Activated naive CD4-positive, alpha-beta T cell treated with anti-CD3 and anti-CD28 coated beads for 36 hours (primary cell): ENCODE data around the gene SIX2. TPM values are rescaled to one million over a fixed set of nuclear protein-coding genes. Genes with fewer than 3 reads are reported as not detected.

Source experiments
- CTCF ChIA-PET: fragments of 350-600 bp; sonication (Branson Sonifier 250); formaldehyde crosslinking; loops from one replicate; lab custom pipeline; 2021; ENCODE audit warnings: antibody characterized with exemption; lab: Charles Lee
- DNase-seq: peaks from one replicate; pipeline ENCODE4 v3.0.0-alpha.2; 2020
- H3K27ac Mint-ChIP-seq: one replicate; pipeline ENCODE4 v1.8.0; 2021; ENCODE audit warnings: mild to moderate bottlenecking, mixed read lengths
- H3K27me3 Mint-ChIP-seq: one replicate; pipeline ENCODE4 v1.8.0; 2021; ENCODE audit warnings: low read depth, mixed read lengths
- H3K36me3 Mint-ChIP-seq: one replicate; pipeline ENCODE4 v1.8.0; 2021; ENCODE audit warnings: low read depth, mixed read lengths
- H3K4me1 Mint-ChIP-seq: one replicate; pipeline ENCODE4 v1.8.0; 2021; ENCODE audit warnings: low read depth, mixed read lengths
- H3K4me3 Mint-ChIP-seq: one replicate; pipeline ENCODE4 v1.8.0; 2021; ENCODE audit warnings: mild to moderate bottlenecking, moderate library complexity, mixed read lengths
- H3K9me3 Mint-ChIP-seq: one replicate; pipeline ENCODE4 v1.8.0; 2021; ENCODE audit warnings: mixed read lengths
- intact Hi-C: fragments of 100-400 bp; cut with micrococcal nuclease; formaldehyde crosslinking; loops from one replicate; pipeline ENCODE4 v1.15.1; 2023
- total RNA-seq, 2 experiments: library from RNA; stranded (reverse); gene quantifications; one replicate each; pipeline ENCODE4 v1.2.3, GENCODE V29; 2021

SIX2 gene
- not detected for total RNA-seq

DNA sequence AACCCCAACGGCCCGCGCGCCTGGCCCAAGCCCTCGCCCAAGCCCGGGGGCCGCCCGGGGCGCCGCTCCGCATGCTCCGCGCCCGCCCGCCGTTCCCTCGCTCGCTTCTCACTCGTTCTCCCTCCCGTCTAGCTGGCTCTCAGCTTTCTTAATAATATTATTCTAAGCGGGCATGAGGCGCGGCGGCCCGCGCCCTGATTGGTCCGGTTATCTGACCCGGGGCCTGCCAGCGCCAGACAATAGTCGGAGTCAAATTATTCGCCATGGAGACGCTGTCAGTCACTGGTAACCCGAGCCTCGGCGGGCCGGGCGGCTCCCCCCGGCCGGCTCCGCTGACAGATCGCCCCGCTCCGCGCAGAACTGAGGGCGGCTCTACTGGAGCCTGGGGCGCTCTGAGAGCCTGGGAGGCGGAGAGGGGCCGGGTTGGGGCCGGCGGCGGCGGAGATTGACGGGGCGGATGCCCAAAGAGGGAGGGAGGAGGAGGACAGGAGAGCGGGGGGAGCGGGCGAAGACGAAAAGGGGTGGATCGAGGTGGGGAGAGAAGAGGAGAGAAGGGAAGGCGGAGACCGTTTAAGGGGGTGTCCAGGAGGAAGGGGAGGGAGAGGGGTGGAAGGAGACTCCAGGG, at the start of gene SIX2:
TSS of gene SIX2 (minus strand) at position 150 of the 625 bp plus-strand sequence. CDS start 342 bp downstream, outside the sequence.
- intact Hi-C loops = loop anchor here (2.0 kb wide), 1 partner anchor 69 kb away; the partner anchor contains the start of gene SIX3
- Mint-ChIP-seq H3K27me3 (peaks cover 71% of the 10 kb centered on the region), H3K27ac (no peak within 1 kb of the TSS), H3K36me3 (no peaks in the 10 kb centered on the region), H3K9me3 (no peaks in the 10 kb centered on the region), H3K4me1 (peaks cover 30% of the 10 kb centered on the region), H3K4me3 (peak within 1 kb of the TSS; percentile 59)
- DNase-seq = no peak
- CTCF ChIA-PET = interaction anchor here (1.0 to 1.6 kb wide), 2 partner anchors 28 to 55 kb away, joined by 3 to 5 read pairs; no protein-coding TSS in a partner anchor

DNA sequence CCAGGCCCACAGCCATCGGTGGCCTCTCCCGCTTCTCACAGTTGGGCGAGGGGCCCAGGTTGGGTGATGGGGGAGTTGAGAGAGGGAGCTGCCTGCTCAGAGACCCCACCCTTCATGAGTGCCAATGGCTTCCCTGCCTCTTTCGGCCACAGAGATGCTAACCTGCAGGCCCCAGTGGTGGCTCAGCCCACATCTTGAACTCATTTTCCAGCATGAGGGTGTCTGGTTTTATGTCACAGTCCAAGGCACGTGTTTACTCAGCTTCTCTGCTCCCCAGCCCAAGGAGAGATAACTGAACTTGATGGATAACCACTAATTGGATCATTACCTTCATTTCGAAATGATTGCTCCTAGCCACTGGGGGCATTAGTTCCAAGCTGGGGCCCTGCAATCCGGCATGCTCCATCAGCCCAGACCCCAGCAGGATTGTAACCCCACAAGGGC, 45.9 kb upstream of the SIX2 start:
- DNase-seq = no peak
- Mint-ChIP-seq H3K36me3 (no peaks in the 10 kb centered on the region), H3K4me1 (no peaks in the 10 kb centered on the region), H3K27ac (no peak overlapping the region), H3K4me3 (no peak overlapping the region), H3K9me3 (no peaks in the 10 kb centered on the region), H3K27me3 (peaks cover 2% of the 10 kb centered on the region)
- CTCF ChIA-PET = interaction anchor here (0.6 kb wide), 1 partner anchor 10 kb away, joined by 5 read pairs; no protein-coding TSS in a partner anchor
- intact Hi-C loops = no loop called here

DNA sequence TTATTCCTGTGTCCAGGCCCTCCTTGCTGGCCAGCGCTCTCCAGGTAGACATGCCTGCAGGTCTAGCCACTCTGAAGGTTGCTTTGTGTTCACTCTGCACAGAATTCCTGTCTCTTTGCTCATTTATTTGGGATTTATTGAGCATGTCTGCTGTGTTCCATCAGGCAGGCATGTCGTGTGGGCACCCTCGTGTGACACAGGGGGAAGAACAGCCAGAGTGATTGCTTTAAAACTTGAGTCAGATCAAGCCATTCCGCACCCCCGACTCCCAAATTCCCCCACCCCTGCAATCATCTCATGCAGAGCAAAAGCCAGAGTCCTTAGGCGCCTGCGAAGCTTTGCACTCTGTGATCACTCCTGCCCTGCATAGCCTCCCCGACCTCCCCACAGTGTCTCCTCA, 44.7 kb upstream of the SIX2 start:
- CTCF ChIA-PET = no interaction called here
- Mint-ChIP-seq H3K27ac (no peak overlapping the region), H3K9me3 (no peaks in the 10 kb centered on the region), H3K4me3 (no peak overlapping the region), H3K4me1 (no peaks in the 10 kb centered on the region), H3K27me3 (peaks cover 2% of the 10 kb centered on the region), H3K36me3 (no peaks in the 10 kb centered on the region)
- intact Hi-C loops = no loop called here
- no peak for DNase-seq

DNA sequence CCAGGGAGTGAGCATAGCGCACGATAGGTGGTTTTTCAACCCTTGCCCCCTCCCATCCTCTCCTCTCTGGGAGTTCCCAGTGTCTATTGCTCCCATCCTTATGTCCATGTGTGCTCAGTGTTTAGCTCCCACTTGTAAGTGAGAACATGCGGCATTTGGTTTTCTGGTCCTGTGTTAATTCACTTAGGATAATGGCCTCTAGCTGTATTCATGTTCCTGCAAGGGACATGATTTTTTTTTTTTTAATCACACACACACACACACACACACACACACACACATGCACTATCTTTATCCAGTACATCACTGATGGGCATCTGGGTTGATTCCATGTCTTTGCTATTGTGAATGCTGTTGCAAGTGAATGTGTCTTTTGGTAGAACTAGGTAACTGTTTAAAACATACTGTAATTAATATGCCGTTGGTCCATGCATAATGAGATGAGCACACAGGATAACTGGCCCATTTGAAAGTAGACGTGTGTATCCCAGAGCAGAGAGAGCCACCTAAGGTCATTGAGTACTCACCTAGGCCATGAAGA, 43.2 kb upstream of the SIX2 start:
- Mint-ChIP-seq H3K27ac (no peak overlapping the region), H3K36me3 (no peaks in the 10 kb centered on the region), H3K4me3 (no peak overlapping the region), H3K4me1 (no peaks in the 10 kb centered on the region), H3K9me3 (no peaks in the 10 kb centered on the region), H3K27me3 (peaks cover 2% of the 10 kb centered on the region)
- no peak for DNase-seq
- CTCF ChIA-PET = interaction anchor here (0.5 kb wide), 1 partner anchor 718 kb away, joined by 3 read pairs; no protein-coding TSS in a partner anchor
- intact Hi-C loops = no loop called here

DNA sequence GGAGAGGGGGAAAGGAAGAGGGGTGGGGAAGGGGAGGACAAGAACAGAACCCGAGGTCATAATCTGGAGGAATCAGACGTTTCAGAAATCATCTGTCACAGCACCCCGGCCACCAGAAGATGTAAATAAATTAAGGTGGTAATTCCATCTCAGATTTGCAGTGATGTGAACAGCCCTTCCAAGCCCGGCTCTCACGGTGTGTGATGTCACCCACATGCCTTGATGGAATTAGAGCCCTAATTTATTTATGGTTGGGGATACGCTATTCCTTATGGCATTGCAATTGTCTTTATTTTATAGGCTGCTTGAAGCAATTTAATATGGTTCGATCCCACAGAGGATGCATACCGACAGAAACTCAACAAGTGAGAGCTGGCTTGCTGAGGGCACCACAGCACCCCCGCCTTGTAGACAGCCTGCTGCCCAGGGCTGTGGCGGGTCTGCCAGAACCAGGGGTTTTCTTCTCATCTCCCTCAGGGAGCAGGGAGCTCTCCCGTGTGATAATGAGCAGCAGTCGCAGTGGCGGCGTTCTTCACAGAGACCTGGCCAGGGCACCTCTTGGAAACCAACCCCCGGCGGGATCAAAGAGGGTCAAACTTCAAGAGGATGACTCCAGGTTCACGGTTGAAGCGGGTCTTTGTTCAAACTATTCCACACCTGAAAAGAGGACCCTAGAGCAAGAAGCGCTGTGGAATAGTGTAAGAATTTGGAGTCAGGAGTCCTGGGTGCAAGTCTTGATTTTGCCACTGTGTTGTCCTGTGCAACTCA, 40.5 kb upstream of the SIX2 start:
- no peaks in the 10 kb centered on the region for H3K36me3 Mint-ChIP-seq
- intact Hi-C loops = no loop called here
- H3K4me3 Mint-ChIP-seq = no peak overlapping the region
- H3K4me1 Mint-ChIP-seq = no peaks in the 10 kb centered on the region
- no peak for DNase-seq
- no peak overlapping the region for H3K27ac Mint-ChIP-seq
- H3K9me3 Mint-ChIP-seq = no peaks in the 10 kb centered on the region
- CTCF ChIA-PET = no interaction called here
- peaks cover 5% of the 10 kb centered on the region for H3K27me3 Mint-ChIP-seq

DNA sequence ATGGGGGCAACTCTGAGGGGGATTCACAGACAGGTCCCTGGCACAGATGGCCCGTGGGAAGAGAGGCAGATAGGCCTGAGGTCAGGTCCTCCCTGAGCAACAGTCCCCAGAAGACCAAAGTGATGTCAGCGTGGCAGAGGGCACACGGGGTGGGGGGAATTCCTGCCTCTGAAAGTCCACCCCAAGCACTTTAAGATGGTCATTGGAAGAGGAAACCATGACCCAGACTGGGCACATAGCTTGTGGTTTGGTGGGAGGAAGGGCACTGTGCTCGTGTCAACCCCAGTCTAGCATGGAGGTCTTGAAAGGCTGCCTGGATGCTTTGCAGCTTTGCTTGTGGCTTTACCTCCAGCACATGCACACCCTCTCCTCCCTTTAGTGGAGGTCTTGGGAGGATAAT, 38.0 kb upstream of the SIX2 start:
- CTCF ChIA-PET = no interaction called here
- no peak for DNase-seq
- Mint-ChIP-seq H3K27ac (no peak overlapping the region), H3K36me3 (no peaks in the 10 kb centered on the region), H3K4me3 (no peak overlapping the region), H3K4me1 (no peaks in the 10 kb centered on the region), H3K9me3 (no peaks in the 10 kb centered on the region), H3K27me3 (peaks cover 17% of the 10 kb centered on the region)
- intact Hi-C loops = no loop called here

DNA sequence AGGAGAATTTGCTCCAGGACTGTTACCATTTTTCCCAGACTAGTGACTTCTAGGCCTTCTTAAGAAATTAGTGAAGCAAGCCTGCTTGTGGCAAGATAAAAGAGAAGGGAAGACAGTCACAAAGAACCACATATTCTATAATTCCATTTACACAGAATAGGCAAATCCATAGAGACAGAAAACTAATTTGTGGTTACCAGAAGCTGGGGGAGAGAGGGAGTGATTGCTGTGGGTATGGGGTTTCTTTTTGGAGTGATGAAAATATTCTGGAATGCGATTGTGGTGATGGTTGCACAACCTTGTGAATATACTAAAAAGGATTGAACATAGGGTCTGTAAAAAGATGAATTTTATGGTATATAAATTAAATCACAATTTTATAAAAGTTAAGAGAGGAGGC, 37.5 kb upstream of the SIX2 start:
- Mint-ChIP-seq H3K9me3 (no peaks in the 10 kb centered on the region), H3K4me1 (no peaks in the 10 kb centered on the region), H3K27ac (no peak overlapping the region), H3K36me3 (no peaks in the 10 kb centered on the region), H3K27me3 (peaks cover 18% of the 10 kb centered on the region), H3K4me3 (no peak overlapping the region)
- CTCF ChIA-PET = no interaction called here
- DNase-seq = no peak
- intact Hi-C loops = no loop called here

DNA sequence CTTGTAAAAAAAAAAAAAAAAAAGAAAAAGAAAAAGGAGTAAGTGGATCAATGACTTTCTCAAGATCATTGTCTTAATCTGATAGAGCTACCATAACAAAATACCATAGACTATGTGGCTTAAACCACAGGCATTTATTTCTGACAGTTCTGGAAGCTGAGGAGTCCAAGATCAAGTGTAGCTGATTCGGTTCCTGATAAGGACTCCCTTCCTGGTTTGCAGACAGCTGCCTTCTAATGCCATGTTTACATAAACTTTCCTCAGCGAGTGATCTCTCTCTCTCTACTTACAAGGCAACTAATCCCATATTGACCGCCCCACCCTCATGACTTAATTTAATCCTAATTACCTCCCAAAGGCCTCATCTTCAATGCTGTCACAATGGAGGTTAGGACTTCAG, 36.5 kb upstream of the SIX2 start:
- Mint-ChIP-seq H3K27me3 (peaks cover 20% of the 10 kb centered on the region), H3K4me3 (no peak overlapping the region), H3K27ac (no peak overlapping the region), H3K4me1 (no peaks in the 10 kb centered on the region), H3K36me3 (no peaks in the 10 kb centered on the region), H3K9me3 (no peaks in the 10 kb centered on the region)
- intact Hi-C loops = no loop called here
- CTCF ChIA-PET = interaction anchor here (0.7 kb wide), 1 partner anchor 9 kb away, joined by 5 read pairs; no protein-coding TSS in a partner anchor
- DNase-seq = no peak

DNA sequence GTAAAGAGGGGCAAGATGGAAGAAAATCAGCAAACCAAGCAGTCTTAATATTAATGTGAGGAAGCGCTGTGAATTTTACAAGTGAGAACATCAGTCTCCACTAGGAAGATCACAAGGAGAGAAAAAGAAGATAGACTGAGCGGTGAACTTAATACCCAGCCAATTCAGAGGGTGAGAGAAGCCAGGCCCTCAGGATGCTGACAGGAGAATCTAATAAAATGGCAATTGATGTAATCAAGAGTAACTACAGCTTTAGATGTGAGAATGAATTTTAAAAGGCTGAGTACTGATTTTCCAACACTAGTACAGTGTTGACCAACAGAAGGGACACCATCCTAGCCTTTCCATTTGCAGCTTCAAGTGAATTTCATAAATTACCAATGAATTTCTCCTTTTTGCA, 35.7 kb upstream of the SIX2 start:
- CTCF ChIA-PET = no interaction called here
- Mint-ChIP-seq H3K27me3 (peaks cover 21% of the 10 kb centered on the region), H3K4me1 (no peaks in the 10 kb centered on the region), H3K27ac (no peak overlapping the region), H3K4me3 (no peak overlapping the region), H3K9me3 (no peaks in the 10 kb centered on the region), H3K36me3 (no peaks in the 10 kb centered on the region)
- intact Hi-C loops = no loop called here
- no peak for DNase-seq

DNA sequence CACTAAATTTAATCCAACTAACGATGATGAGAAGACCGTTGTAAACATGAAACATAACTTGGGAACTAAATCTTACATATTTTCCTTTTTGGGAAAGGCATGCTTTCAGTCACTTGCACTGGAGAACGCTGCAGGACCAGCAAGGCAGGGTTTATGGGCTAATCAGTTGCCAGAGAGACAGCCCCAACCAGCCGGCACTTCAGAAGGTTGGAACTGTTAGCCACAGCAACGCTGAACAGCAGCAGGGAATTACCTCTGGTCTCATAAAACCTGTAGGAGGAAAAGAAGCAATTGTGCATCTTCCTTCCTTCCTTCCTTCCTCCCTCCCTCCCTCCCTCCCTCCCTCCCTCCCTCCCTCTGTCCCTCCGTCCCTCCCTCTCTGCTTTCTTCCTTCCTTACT, 33.9 kb upstream of the SIX2 start:
- intact Hi-C loops = no loop called here
- H3K9me3 Mint-ChIP-seq = no peaks in the 10 kb centered on the region
- H3K27me3 Mint-ChIP-seq = peaks cover 21% of the 10 kb centered on the region
- DNase-seq = no peak
- CTCF ChIA-PET = no interaction called here
- no peaks in the 10 kb centered on the region for H3K36me3 Mint-ChIP-seq
- H3K4me3 Mint-ChIP-seq = no peak overlapping the region
- no peaks in the 10 kb centered on the region for H3K4me1 Mint-ChIP-seq
- H3K27ac Mint-ChIP-seq = no peak overlapping the region

DNA sequence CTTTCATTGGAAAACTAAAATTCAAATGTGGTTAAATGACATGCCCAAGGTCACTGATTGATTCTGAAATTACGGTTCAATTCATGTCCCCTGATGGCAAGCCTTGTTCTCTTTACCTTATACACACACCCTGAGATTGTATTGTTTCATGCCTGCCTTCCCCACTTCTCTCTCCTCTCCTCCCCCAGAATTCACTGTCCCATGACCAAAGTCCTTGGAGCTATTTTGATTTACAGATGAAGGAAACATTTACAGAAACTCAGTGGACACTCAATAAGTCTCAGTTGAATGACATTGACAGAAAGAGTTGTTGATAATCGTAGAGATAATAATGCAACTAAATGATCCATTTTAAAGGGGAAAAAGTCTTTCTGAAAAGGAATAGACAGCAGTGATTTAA, 33.1 kb upstream of the SIX2 start:
- Mint-ChIP-seq H3K27me3 (peaks cover 21% of the 10 kb centered on the region), H3K9me3 (no peaks in the 10 kb centered on the region), H3K4me1 (no peaks in the 10 kb centered on the region), H3K4me3 (no peak overlapping the region), H3K27ac (no peak overlapping the region), H3K36me3 (no peaks in the 10 kb centered on the region)
- CTCF ChIA-PET = no interaction called here
- intact Hi-C loops = no loop called here
- no peak for DNase-seq

DNA sequence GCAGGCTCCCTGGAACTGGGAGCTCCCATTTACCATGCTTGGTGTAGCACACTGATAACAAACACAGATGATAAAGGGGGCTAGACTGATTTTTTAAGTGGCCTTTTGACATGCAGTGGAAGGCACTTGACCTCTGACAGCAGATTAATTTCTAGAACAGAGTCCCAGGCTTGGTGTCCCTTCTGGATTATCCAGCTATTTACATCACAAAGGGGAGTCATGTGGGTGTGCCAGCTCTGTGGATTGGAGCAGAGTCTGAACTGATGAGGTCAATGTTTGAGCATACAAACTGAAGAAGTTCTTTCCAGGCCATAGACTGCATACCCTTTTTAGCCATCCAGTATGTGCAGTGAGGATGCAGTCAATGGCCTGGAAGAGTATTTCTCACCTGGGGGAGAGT, 31.5 kb upstream of the SIX2 start:
- CTCF ChIA-PET = interaction anchor here (1.1 kb wide), 1 partner anchor 12 kb away, joined by 5 read pairs; no protein-coding TSS in a partner anchor
- peaks cover 19% of the 10 kb centered on the region for H3K27me3 Mint-ChIP-seq
- no peaks in the 10 kb centered on the region for H3K9me3 Mint-ChIP-seq
- no peaks in the 10 kb centered on the region for H3K4me1 Mint-ChIP-seq
- no peaks in the 10 kb centered on the region for H3K36me3 Mint-ChIP-seq
- intact Hi-C loops = no loop called here
- no peak overlapping the region for H3K4me3 Mint-ChIP-seq
- no peak for DNase-seq
- H3K27ac Mint-ChIP-seq = no peak overlapping the region
